ENCODE results near the gene ZNF436.

Gene ZNF436

DNA sequence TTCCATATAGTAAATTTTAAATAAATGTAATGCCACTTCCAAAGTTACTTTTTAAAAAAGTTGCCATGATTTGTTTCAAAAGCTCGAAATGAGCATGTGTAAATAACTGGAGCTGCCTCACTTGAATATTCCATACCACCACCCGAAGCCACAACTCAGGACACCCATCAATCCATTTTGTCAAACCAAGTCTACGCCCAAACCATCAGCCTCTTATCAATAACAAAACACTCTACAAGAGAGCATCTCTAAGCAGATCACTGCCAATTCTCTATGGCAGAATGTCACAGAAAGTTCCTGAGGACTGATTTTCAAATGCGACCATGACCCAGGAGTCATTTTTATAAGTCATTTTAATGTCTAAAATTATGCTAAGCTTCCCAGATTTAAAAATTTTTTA, 30.0 kb downstream of the ZNF436 start:
- no CpG with 5 or more reads among the region's 4 CpGs for WGBS (ENCODE audit: extremely low coverage, insufficient coverage, low lambda C conversion rate)
- no peak overlapping the region for H2AK5ac ChIP-seq (ENCODE audit: low read length)
- H3K79me2 ChIP-seq (ENCODE audit: control insufficient read depth, insufficient read depth, low read length) = peaks cover 68% of the 10 kb centered on the region
- no peak overlapping the region for H3K56ac ChIP-seq (ENCODE audit: low read length)
- no peak for DNase-seq
- H3K4me2 ChIP-seq (ENCODE audit: low read length) = peak overlapping the region; percentile 9
- H3K79me1 ChIP-seq (ENCODE audit: low read length) = peaks cover 3% of the 10 kb centered on the region
- H3K9ac ChIP-seq (ENCODE audit: low read length) = no peak overlapping the region
- no peak overlapping the region for H3K27ac ChIP-seq (ENCODE audit: low read depth, low read length)
- peaks cover 2% of the 10 kb centered on the region for H3K4me1 ChIP-seq (ENCODE audit: control insufficient read depth, low read depth, low read length)
- H2BK15ac ChIP-seq (replicated peaks; ENCODE audit: low read depth) = no peak overlapping the region
- no peak overlapping the region for H4K5ac ChIP-seq (ENCODE audit: low read length)
- H3K18ac ChIP-seq (ENCODE audit: low read length) = no peak overlapping the region
- H3K27me3 ChIP-seq (ENCODE audit: insufficient read depth, low read length, poor library complexity) = no peaks in the 10 kb centered on the region
- peaks cover 3% of the 10 kb centered on the region for H3K36me3 ChIP-seq (ENCODE audit: control insufficient read depth, insufficient read depth, low read length)
- H3K4ac ChIP-seq (ENCODE audit: low read depth, low read length) = no peak overlapping the region
- H3K4me3 ChIP-seq (ENCODE audit: low read length) = no peak overlapping the region
- H2BK5ac ChIP-seq (ENCODE audit: low read length) = no peak overlapping the region
- H4K8ac ChIP-seq (ENCODE audit: low read depth, low read length) = no peak overlapping the region
- H2BK120ac ChIP-seq (ENCODE audit: low read depth, low read length) = no peak overlapping the region
- H3K23ac ChIP-seq (ENCODE audit: low read length) = no peak overlapping the region

DNA sequence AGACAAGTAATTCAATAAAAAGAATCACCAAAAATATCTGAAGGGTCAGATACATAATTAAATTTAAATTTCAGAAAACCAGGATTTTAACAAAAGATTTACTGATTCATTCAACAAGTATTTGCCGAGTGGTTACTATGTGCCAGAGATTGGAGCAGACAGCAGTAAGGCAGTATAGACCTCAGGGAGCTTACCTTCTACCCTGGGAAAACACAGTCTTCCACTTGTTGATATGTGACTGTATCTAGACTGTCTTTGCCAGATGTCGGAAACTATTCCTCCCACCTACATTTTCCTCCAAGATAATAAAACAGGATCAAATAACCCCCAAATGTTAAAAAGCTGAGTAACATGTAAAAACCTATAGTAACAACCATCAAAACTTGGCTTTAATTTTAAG, 31.8 kb downstream of the ZNF436 start:
- Histone ChIP-seq H2BK5ac (ENCODE audit: low read length) (no peak overlapping the region), H3K9ac (ENCODE audit: low read length) (no peak overlapping the region), H3K27me3 (ENCODE audit: insufficient read depth, low read length, poor library complexity) (no peaks in the 10 kb centered on the region), H3K27ac (ENCODE audit: low read depth, low read length) (no peak overlapping the region), H3K79me2 (ENCODE audit: control insufficient read depth, insufficient read depth, low read length) (peaks cover 61% of the 10 kb centered on the region), H2BK120ac (ENCODE audit: low read depth, low read length) (no peak overlapping the region), H3K79me1 (ENCODE audit: low read length) (peaks cover 3% of the 10 kb centered on the region), H3K4me1 (ENCODE audit: control insufficient read depth, low read depth, low read length) (peaks cover 2% of the 10 kb centered on the region), H3K4me3 (ENCODE audit: low read length) (no peak overlapping the region), H3K4me2 (ENCODE audit: low read length) (no peak overlapping the region), H2BK15ac (replicated peaks; ENCODE audit: low read depth) (no peak overlapping the region), H2AK5ac (ENCODE audit: low read length) (no peak overlapping the region), H3K36me3 (ENCODE audit: control insufficient read depth, insufficient read depth, low read length) (peaks cover 3% of the 10 kb centered on the region), H4K8ac (ENCODE audit: low read depth, low read length) (no peak overlapping the region), H3K23ac (ENCODE audit: low read length) (no peak overlapping the region), H3K18ac (ENCODE audit: low read length) (no peak overlapping the region), H4K5ac (ENCODE audit: low read length) (no peak overlapping the region), H3K56ac (ENCODE audit: low read length) (no peak overlapping the region), H3K4ac (ENCODE audit: low read depth, low read length) (no peak overlapping the region)
- WGBS (ENCODE audit: extremely low coverage, insufficient coverage, low lambda C conversion rate) = no CpG with 5 or more reads among the region's 2 CpGs
- DNase-seq = no peak

DNA sequence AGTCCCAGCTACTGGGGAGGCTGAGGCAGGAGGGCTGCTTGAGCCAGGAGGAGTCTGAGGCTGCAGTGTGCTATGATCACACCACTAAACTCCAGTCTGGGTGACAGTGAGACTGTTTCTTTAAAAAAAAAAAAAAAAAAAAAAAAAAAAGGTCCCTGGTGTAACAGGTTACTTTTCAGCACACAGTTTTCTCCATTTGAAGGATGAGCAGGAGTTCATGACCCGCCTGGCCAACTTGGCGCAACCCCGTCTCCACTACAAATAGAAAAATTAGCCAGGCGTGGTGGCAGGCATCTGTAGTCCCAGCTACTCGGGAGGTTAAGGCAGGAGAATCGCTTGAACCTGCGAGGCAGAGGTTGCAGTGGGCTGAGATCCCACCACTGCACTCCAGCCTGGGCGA, 37.9 kb downstream of the ZNF436 start:
- DNase-seq = no peak

DNA sequence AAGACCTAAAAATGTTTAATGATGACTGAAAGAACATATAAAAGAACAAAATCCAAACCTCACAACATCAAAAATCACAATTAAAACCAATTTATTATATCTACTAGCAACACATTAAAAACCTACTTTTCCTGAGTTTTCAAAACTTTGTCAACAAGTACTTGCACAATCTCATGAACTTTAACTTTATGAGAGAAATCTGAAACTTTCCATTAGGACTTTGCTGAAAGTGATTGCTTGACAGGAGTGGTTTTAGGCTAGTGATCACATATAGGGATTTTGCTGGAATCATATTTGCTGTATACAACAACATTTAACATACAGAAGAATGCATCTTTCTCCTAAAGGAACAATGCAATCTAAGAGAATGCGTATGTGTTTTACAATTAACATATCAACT, 38.8 kb downstream of the ZNF436 start:
- no peak overlapping the region for H3K27ac ChIP-seq (ENCODE audit: low read depth, low read length)
- WGBS (ENCODE audit: extremely low coverage, insufficient coverage, low lambda C conversion rate) = no CpG with 5 or more reads among the region's 1 CpG
- H4K8ac ChIP-seq (ENCODE audit: low read depth, low read length) = no peak overlapping the region
- DNase-seq = no peak
- H3K9ac ChIP-seq (ENCODE audit: low read length) = no peak overlapping the region
- no peak overlapping the region for H4K5ac ChIP-seq (ENCODE audit: low read length)
- H3K4me3 ChIP-seq (ENCODE audit: low read length) = no peak overlapping the region
- no peak overlapping the region for H2BK5ac ChIP-seq (ENCODE audit: low read length)
- no peak overlapping the region for H2BK120ac ChIP-seq (ENCODE audit: low read depth, low read length)
- no peak overlapping the region for H3K18ac ChIP-seq (ENCODE audit: low read length)
- peaks cover 4% of the 10 kb centered on the region for H3K36me3 ChIP-seq (ENCODE audit: control insufficient read depth, insufficient read depth, low read length)
- no peak overlapping the region for H3K4me2 ChIP-seq (ENCODE audit: low read length)
- H2AK5ac ChIP-seq (ENCODE audit: low read length) = no peak overlapping the region
- H3K79me1 ChIP-seq (ENCODE audit: low read length) = peaks cover 8% of the 10 kb centered on the region
- no peak overlapping the region for H3K56ac ChIP-seq (ENCODE audit: low read length)
- peaks cover 31% of the 10 kb centered on the region for H3K79me2 ChIP-seq (ENCODE audit: control insufficient read depth, insufficient read depth, low read length)
- H3K4ac ChIP-seq (ENCODE audit: low read depth, low read length) = no peak overlapping the region
- no peaks in the 10 kb centered on the region for H3K4me1 ChIP-seq (ENCODE audit: control insufficient read depth, low read depth, low read length)
- H3K23ac ChIP-seq (ENCODE audit: low read length) = no peak overlapping the region
- H2BK15ac ChIP-seq (replicated peaks; ENCODE audit: low read depth) = no peak overlapping the region
- H3K27me3 ChIP-seq (ENCODE audit: insufficient read depth, low read length, poor library complexity) = no peaks in the 10 kb centered on the region

More for the DNA sequence above, 37.9 kb downstream of the ZNF436 start:
- Histone ChIP-seq H3K56ac (ENCODE audit: low read length) (no peak overlapping the region), H2BK120ac (ENCODE audit: low read depth, low read length) (no peak overlapping the region), H3K23ac (ENCODE audit: low read length) (no peak overlapping the region), H3K36me3 (ENCODE audit: control insufficient read depth, insufficient read depth, low read length) (peaks cover 4% of the 10 kb centered on the region), H3K4ac (ENCODE audit: low read depth, low read length) (no peak overlapping the region), H2BK15ac (replicated peaks; ENCODE audit: low read depth) (no peak overlapping the region), H3K79me1 (ENCODE audit: low read length) (peaks cover 8% of the 10 kb centered on the region), H2AK5ac (ENCODE audit: low read length) (no peak overlapping the region), H3K4me2 (ENCODE audit: low read length) (no peak overlapping the region), H3K18ac (ENCODE audit: low read length) (no peak overlapping the region), H2BK5ac (ENCODE audit: low read length) (no peak overlapping the region), H4K8ac (ENCODE audit: low read depth, low read length) (no peak overlapping the region), H3K27ac (ENCODE audit: low read depth, low read length) (no peak overlapping the region), H4K5ac (ENCODE audit: low read length) (no peak overlapping the region), H3K27me3 (ENCODE audit: insufficient read depth, low read length, poor library complexity) (no peaks in the 10 kb centered on the region), H3K9ac (ENCODE audit: low read length) (no peak overlapping the region), H3K4me1 (ENCODE audit: control insufficient read depth, low read depth, low read length) (no peaks in the 10 kb centered on the region), H3K79me2 (ENCODE audit: control insufficient read depth, insufficient read depth, low read length) (peaks cover 29% of the 10 kb centered on the region), H3K4me3 (ENCODE audit: low read length) (no peak overlapping the region)
- WGBS (ENCODE audit: extremely low coverage, insufficient coverage, low lambda C conversion rate) = no CpG with 5 or more reads among the region's 8 CpGs

DNA sequence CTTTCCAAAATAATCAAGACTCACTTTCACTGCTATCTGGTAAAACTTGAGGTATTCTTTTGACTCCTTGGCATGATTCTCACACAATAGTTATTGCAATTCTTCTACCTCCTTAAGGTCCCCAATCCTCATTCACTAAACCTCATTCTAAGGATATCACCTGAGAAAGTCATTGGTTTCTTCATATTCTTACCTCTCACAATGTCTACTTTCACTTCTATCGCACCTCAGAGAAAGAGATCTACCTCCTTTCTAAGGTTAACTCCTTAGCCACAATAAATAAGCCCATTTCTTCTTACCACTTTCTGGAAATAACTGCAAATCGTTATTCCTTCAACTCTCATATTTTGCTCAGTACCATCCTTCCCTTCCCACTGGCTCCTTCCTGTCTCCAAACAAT, 44.2 kb downstream of the ZNF436 start:
- no peak overlapping the region for H3K4me2 ChIP-seq (ENCODE audit: low read length)
- H4K5ac ChIP-seq (ENCODE audit: low read length) = no peak overlapping the region
- no peak for DNase-seq
- no peak overlapping the region for H3K4ac ChIP-seq (ENCODE audit: low read depth, low read length)
- no peak overlapping the region for H3K18ac ChIP-seq (ENCODE audit: low read length)
- H3K27me3 ChIP-seq (ENCODE audit: insufficient read depth, low read length, poor library complexity) = no peaks in the 10 kb centered on the region
- H2BK15ac ChIP-seq (replicated peaks; ENCODE audit: low read depth) = no peak overlapping the region
- H3K36me3 ChIP-seq (ENCODE audit: control insufficient read depth, insufficient read depth, low read length) = peaks cover 4% of the 10 kb centered on the region
- no peak overlapping the region for H3K23ac ChIP-seq (ENCODE audit: low read length)
- no peaks in the 10 kb centered on the region for H3K4me1 ChIP-seq (ENCODE audit: control insufficient read depth, low read depth, low read length)
- H2BK120ac ChIP-seq (ENCODE audit: low read depth, low read length) = no peak overlapping the region
- H3K9ac ChIP-seq (ENCODE audit: low read length) = no peak overlapping the region
- H2BK5ac ChIP-seq (ENCODE audit: low read length) = no peak overlapping the region
- H2AK5ac ChIP-seq (ENCODE audit: low read length) = no peak overlapping the region
- peaks cover 28% of the 10 kb centered on the region for H3K79me2 ChIP-seq (ENCODE audit: control insufficient read depth, insufficient read depth, low read length)
- no peak overlapping the region for H3K56ac ChIP-seq (ENCODE audit: low read length)
- H3K4me3 ChIP-seq (ENCODE audit: low read length) = no peak overlapping the region
- no CpG with 5 or more reads among the region's 2 CpGs for WGBS (ENCODE audit: extremely low coverage, insufficient coverage, low lambda C conversion rate)
- peaks cover 11% of the 10 kb centered on the region for H3K79me1 ChIP-seq (ENCODE audit: low read length)
- no peak overlapping the region for H4K8ac ChIP-seq (ENCODE audit: low read depth, low read length)
- H3K27ac ChIP-seq (ENCODE audit: low read depth, low read length) = no peak overlapping the region

DNA sequence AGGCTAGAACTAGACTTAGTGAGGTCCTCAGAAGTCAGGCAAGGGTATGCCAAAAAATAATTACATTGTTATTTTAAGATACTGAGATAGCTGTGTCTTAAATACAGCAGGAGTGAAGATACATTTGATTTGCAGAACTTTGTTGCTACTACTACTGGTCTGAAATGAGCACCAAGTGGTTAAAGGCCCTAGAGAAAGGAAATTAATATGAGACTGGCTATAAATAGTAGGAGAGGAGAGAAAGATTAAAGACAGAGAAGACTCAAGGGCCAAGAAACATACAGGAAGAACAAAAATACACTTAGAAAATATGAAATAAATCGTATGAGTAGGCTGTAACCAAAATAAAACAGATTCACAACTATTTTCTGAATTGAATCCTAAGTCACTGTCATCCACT, 46.9 kb downstream of the ZNF436 start:
- Histone ChIP-seq H3K79me1 (ENCODE audit: low read length) (peaks cover 13% of the 10 kb centered on the region), H2AK5ac (ENCODE audit: low read length) (no peak overlapping the region), H2BK15ac (replicated peaks; ENCODE audit: low read depth) (no peak overlapping the region), H2BK5ac (ENCODE audit: low read length) (no peak overlapping the region), H3K4ac (ENCODE audit: low read depth, low read length) (no peak overlapping the region), H3K27ac (ENCODE audit: low read depth, low read length) (no peak overlapping the region), H3K56ac (ENCODE audit: low read length) (no peak overlapping the region), H3K4me2 (ENCODE audit: low read length) (no peak overlapping the region), H3K9ac (ENCODE audit: low read length) (no peak overlapping the region), H3K36me3 (ENCODE audit: control insufficient read depth, insufficient read depth, low read length) (peaks cover 12% of the 10 kb centered on the region), H3K18ac (ENCODE audit: low read length) (no peak overlapping the region), H3K4me1 (ENCODE audit: control insufficient read depth, low read depth, low read length) (no peaks in the 10 kb centered on the region), H3K27me3 (ENCODE audit: insufficient read depth, low read length, poor library complexity) (no peaks in the 10 kb centered on the region), H2BK120ac (ENCODE audit: low read depth, low read length) (no peak overlapping the region), H3K4me3 (ENCODE audit: low read length) (no peak overlapping the region), H3K79me2 (ENCODE audit: control insufficient read depth, insufficient read depth, low read length) (peaks cover 21% of the 10 kb centered on the region), H3K23ac (ENCODE audit: low read length) (no peak overlapping the region), H4K8ac (ENCODE audit: low read depth, low read length) (no peak overlapping the region), H4K5ac (ENCODE audit: low read length) (no peak overlapping the region)
- DNase-seq = no peak
- no CpG with 5 or more reads among the region's 1 CpG for WGBS (ENCODE audit: extremely low coverage, insufficient coverage, low lambda C conversion rate)

All from mesendoderm (in vitro differentiated cells).